ENCODE measurements around the gene PRR36.

PRR36 gene

GRCh38 chr19:7858109-7858770, 15.9 kb downstream of the PRR36 start:
- DNase-seq: no peak

DNA sequence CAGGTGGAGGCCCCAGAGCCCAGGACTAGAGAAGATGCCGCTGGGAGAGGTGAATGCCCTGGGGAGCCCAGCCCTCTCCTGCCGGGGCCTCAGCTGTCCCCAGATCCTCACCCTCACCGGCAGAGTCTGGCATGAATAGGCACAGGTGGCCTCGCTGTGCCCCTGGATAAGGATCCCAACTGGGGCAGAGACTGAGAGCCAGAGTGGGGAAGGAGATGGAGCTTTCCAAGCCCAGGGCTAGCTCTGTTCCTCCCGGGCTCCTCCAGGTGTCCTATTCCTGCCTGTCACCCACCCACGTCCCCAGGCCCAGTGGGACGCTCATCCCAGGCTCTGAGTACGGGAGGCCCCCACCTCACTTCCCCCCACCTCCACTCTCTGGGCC, 16.5 kb downstream of the PRR36 start:
- DNase-seq: no peak

GRCh38 chr19:7856679-7857663, 17.2 kb downstream of the PRR36 start:
- no peak for DNase-seq

DNA sequence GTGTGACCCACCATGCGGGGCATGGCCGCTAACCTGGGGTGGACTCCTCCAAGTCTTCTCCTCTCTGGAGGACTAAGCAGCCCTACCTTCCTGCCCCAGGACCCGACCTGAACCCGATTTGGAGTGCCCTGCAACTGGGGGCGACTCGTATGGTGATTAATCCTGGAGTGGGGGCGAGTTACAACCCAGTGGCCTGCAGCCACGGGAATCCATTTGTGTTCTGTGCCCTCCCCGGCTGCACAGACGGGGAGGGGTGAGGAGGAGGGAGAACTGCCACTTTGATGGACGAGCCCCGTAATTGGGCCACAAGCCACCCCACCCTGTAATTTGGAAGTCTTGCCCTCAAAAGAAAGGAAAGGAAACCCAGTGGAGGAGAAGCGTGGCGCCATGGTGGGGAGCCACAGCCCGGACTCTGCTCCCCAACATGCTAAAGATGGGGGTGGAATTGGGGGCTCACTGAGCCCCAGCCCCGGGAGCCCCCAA, 18.0 kb downstream of the PRR36 start:
- no peak for DNase-seq

DNA sequence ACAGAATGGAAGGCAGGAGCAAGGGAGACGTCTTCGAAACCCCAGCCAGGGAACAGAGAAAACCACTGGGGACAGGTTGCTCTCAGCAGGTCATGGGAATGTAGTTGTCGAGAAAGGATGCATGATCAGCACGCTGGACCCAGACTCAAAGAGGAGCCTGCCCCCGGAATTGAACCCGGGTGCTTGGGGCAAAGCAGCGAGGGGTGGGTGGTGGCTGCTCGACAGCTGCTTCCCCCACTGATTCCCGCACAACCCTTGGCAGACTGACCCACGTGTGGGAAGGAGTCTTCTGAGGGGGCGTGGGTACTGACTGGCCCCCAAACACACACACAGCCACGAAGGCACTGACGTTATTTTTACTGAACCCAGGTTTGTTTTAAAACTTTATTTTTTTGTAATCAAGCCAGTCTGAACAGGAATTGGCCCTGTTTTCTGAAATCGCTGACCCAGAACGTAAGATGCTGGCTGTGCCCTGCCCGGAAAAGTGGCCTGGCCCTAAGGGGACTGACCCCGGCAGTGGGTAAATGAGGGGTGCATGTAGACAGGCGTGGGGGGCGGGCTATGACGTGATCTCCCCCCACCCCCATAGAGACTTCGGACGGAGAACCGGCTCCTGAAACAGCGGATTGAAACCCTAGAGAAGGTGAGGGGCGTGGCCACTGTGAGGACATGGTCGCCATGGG, 18.6 kb downstream of the PRR36 start:
- DNase-seq: no peak

GRCh38 chr19:7853770-7854128, 20.4 kb downstream of the PRR36 start:
- DNase-seq: no peak

DNA sequence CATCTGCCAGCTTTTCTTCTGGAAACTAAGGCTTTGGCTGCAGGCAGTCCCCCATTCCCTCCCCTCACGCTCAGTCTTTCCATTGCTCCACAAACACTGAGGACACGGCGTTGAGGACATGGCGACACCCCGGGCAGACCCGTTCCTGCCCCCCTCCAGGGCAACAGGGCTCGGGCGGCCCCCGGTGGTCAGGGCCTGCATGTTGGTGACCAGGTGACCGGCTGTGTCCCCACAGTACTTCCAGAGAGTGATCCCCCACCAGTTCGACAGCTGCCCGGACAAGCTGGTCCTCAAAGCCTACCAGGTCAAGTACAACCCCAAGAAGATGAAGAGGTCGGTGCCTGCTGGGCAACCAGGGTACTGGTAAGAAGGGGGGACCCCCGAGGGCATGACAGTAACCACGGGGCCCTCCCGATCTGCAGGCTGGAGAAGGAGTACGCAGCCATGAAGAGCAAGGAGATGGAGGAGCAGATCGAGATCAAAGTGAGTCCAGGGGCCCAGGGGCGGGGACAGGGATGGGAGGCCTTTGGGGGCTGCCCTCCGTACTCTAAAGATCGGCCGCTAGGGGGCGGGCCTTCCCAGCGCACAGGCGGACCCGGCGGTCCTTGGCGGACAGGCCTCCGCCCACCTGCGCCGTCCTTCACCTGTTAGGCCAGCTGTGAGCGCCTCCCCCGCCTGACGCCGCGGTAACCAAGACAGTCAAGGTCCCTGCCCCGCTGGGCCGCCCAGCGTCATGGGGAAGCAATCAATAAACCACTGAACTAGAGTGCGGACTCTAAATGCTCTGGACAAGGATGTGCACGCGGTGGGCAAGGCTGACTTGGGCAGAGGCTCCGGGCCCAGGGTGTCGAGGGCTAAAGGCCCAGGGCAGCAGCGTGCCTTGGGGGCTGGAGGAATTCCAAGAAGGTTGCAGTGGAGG, 21.1 kb downstream of the PRR36 start:
- peak; percentile 50 for DNase-seq

DNA sequence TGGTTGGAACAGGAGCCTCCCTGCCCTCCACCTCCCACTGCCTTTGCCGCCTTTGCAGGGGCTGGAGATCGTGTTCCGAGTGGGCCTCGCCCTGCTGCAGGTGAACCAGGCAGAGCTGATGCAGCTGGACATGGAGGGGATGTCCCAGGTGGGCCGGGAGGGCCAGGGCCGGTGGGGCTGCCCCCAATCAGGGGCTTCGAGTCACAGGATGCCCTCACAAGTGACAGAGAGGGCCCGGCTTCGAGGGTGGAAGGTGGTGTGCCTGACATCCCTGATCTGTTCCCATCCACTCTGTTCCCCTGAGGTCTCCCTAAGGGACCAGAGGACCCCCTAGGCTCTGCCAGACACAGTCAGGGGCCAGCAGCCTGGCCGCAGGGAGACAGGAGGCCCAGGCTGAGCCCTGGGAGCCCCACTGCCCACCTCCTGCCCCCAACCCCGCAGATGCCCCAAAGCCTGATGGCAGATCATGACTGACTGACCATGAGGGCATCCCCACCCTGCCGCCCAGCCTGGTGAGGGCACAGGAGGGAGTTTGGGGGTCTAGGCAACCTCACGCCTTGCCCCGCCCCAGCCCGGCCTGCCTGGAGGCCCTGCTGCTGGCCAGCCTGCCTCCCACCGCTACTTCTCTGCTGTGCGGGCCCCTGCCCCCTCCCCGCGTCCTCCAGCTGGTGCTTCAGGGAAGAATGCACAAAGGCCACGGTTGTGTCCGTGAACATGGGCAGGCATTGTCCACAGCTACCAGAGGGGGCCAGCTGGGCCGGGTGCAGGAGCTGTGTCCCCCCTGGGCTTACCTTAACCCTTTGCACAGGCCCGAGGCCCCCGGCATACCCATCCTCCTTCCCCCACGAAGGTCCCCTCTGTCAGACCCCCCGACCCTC, 22.3 kb downstream of the PRR36 start:
- no peak for DNase-seq

DNA sequence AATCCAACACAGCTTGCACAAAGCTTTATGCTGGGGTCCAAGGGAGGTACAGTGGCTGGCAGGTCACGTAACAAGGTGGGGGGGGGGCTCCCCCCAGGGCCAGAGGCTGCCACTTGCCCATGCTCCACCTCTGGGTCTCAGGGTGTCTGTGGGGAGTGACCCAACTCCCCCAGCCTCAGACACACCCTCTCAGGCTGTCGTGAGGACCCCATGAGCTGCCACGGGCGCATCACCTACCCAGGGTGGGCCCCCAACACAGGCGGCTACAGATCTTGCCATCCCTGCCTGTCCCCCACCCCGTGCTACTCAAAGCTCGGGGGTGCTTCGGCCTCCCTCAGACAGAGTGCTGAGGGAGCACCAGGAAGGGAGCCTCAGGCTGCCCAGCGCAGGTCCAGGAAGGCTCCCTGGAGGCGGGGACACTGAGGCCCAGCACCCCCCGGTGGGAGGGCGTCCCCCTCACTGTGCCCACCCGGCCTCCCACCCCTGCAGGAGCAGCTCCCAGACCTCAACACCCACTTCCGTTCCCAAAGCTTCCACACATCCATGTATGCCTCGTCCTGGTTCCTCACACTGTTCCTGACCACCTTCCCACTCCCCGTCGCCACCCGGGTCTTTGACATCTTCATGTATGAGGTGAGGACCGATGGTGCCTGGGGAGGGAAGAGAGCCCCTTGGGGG, 23.1 kb downstream of the PRR36 start:
- DNase-seq: no peak

- DNase-seq: no peak
Measured at GRCh38 chr19:7850000-7850813, 24.0 kb downstream of the PRR36 start.

- no peak for DNase-seq
Measured at GRCh38 chr19:7849631-7849999, 24.6 kb downstream of the PRR36 start.

- no peak for DNase-seq
Measured at GRCh38 chr19:7848779-7849457, 25.3 kb downstream of the PRR36 start.

- DNase-seq: no peak
Measured at GRCh38 chr19:7847664-7848063, 26.5 kb downstream of the PRR36 start.

GRCh38 chr19:7846155-7846646, 28.0 kb downstream of the PRR36 start:
- no peak for DNase-seq

DNA sequence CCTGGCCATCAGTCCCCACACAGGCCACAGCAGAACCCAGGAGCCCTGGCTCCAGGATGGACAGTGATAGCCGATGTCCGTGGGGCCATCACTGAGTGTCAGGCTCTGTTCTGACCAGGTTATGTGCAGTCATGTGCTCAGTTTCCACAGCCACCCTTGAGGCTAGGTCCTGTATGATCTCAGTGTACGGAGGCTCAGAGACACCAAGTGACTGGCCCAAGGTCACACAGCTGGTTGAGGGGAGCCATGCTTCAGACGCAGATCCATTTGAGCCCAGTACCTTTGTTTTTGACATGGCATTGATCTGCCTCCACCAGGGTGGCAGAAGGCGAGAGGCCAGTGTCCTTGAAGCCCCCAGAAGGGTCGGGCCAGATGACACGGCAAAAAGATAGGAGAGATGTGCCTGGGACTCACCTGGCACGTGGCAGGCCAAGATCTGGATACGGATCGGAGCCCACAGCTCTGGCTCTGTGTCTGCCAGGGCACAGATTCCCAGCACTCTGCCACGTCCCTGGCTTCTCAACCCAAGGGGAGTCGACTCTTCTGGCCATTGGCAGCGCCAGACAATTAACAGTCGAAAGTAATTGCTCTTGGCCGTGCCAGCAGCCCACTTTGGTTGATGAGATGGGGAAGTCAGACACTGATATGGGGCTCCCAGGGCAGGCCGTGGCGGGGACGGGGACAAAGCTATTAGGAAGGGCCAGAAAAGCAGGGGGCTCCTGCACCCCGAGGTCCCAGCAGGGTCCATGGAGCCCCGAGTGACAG, 28.6 kb downstream of the PRR36 start:
- DNase-seq: no peak

- DNase-seq: no peak
Measured at GRCh38 chr19:7844951-7845350, 29.2 kb downstream of the PRR36 start.

- DNase-seq: no peak
Measured at GRCh38 chr19:7844405-7844804, 29.8 kb downstream of the PRR36 start.

DNA sequence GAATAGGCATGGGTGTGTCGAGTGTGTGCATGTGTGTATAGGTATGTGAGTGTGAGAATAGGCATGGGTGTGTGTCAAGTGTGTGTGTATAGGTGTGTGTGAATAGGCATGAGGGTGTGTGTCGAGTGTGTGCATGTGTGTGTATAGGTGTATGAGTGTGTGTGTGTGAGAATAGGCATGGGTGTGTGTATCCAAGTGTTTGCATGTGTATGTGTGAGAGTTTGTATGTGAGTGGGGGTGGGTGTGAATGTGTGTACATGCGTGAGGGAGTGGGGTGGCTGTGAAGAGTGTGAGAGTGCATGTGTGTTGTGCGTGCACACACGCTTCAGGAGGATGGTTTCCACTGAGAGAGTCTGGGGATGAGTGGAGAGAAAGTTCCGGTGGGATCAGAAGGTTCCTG, 30.7 kb downstream of the PRR36 start:
- DNase-seq: no peak
